ENCODE data around the gene ADGRB3. TPM values are rescaled to one million over a fixed set of nuclear protein-coding genes. Genes with fewer than 3 reads are reported as not detected.

Gene ADGRB3
- total RNA-seq, 1 donor from 2014 or later: 2.7 TPM

GRCh38 chr6:68653074-68653705 lies 18.1 kb downstream of the ADGRB3 start:
- TF ChIP-seq, protein P1, sequence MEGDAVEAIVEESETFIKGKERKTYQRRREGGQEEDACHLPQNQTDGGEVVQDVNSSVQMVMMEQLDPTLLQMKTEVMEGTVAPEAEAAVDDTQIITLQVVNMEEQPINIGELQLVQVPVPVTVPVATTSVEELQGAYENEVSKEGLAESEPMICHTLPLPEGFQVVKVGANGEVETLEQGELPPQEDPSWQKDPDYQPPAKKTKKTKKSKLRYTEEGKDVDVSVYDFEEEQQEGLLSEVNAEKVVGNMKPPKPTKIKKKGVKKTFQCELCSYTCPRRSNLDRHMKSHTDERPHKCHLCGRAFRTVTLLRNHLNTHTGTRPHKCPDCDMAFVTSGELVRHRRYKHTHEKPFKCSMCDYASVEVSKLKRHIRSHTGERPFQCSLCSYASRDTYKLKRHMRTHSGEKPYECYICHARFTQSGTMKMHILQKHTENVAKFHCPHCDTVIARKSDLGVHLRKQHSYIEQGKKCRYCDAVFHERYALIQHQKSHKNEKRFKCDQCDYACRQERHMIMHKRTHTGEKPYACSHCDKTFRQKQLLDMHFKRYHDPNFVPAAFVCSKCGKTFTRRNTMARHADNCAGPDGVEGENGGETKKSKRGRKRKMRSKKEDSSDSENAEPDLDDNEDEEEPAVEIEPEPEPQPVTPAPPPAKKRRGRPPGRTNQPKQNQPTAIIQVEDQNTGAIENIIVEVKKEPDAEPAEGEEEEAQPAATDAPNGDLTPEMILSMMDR (IDR thresholded peaks at IDR 0.05): no peak
- TF ChIP-seq POLR2A (IDR thresholded peaks at IDR 0.05) (no peak), POLR2AphosphoS5 (IDR thresholded peaks at IDR 0.05; ENCODE audit: insufficient read depth in 1 of 2, low read depth in 1 of 2) (no peak)
- no peak for DNase-seq (ENCODE audit: extremely low spot score in 2 of 2)
- Histone ChIP-seq H3K4me3 (no peak overlapping the region), H3K27ac (no peak overlapping the region), H3K9me3 (no peaks in the 10 kb centered on the region), H3K4me1 (no peaks in the 10 kb centered on the region), H3K36me3 (no peaks in the 10 kb centered on the region), H3K27me3 (no peaks in the 10 kb centered on the region)
- intact Hi-C loops (cut with DNase I): no loop called here

DNA sequence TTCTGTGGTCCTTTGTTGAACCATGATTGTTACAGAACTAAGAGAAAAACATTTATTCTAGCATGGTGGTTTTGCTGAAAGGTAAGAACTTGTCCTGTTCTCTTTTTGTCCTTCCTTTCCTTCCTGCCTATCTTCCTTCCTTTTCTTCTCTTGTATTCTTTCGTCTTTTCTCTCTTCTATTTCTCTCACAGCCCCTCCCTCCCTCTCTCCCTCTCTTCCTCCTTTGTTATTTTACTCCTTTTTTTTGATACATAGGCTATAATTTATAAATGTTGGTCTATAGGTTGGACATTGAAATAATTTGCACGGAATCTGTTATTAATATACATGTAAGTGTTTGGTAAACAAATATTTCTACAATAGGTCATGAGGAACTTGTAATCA lies 18.6 kb downstream of the ADGRB3 start:
- intact Hi-C loops (cut with DNase I): no loop called here
- H3K9me3 ChIP-seq: no peaks in the 10 kb centered on the region
- no peaks in the 10 kb centered on the region for H3K27me3 ChIP-seq
- DNase-seq (ENCODE audit: extremely low spot score in 2 of 2): no peak
- H3K4me1 ChIP-seq: no peaks in the 10 kb centered on the region
- H3K27ac ChIP-seq: no peak overlapping the region
- TF ChIP-seq POLR2AphosphoS5 (IDR thresholded peaks at IDR 0.05; ENCODE audit: insufficient read depth in 1 of 2, low read depth in 1 of 2) (no peak), POLR2A (IDR thresholded peaks at IDR 0.05) (no peak)
- TF ChIP-seq, protein P1 (IDR thresholded peaks at IDR 0.05): no peak
- no peak overlapping the region for H3K4me3 ChIP-seq
- no peaks in the 10 kb centered on the region for H3K36me3 ChIP-seq

DNA sequence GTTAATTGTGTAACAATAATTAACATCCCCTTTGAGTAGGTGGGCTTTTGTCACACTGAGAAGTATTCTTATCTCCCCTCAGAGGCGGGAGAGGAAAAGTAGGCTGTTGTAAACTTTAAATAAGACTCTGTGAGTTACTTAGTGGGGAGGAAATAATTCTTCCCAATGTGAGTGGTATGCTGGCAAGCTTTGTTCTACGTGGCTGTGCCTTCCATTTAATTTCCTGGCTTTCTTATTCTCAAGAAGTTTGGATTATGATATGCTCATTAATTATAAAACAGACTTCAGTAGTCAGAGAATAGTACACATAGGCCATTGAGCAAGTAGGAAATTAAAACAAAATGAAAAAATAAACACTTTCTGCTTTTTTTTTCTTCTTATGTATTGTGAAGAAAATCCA lies 19.1 kb downstream of the ADGRB3 start:
- DNase-seq (ENCODE audit: extremely low spot score in 2 of 2): no peak
- TF ChIP-seq POLR2AphosphoS5 (IDR thresholded peaks at IDR 0.05; ENCODE audit: insufficient read depth in 1 of 2, low read depth in 1 of 2): no peak
- TF ChIP-seq POLR2A (IDR thresholded peaks at IDR 0.05): no peak
- TF ChIP-seq, protein P1 (IDR thresholded peaks at IDR 0.05): no peak
- no peak overlapping the region for H3K27ac ChIP-seq
- intact Hi-C loops (cut with DNase I): no loop called here
- no peaks in the 10 kb centered on the region for H3K4me1 ChIP-seq
- no peaks in the 10 kb centered on the region for H3K27me3 ChIP-seq
- no peak overlapping the region for H3K4me3 ChIP-seq
- H3K9me3 ChIP-seq: no peaks in the 10 kb centered on the region
- H3K36me3 ChIP-seq: no peaks in the 10 kb centered on the region

DNA sequence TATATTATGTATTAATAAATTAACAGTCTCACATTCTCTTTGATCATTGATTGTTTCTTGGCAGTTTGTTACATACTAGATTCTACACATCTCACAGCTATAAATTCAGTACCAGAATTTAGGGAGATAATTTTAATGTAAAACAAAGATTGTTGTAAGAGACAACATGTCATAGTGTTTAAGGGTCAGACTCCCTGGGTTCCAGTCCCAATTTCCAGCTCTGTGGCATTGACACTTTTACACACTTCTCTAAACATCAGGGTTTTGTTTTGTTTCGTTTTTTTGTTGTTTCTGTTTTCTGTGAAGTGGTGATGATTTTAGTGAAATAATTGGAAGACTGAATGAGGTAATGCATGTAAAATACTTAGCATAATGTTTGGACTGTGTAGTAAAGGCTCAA lies 19.9 kb downstream of the ADGRB3 start:
- Histone ChIP-seq H3K4me3 (no peak overlapping the region), H3K27ac (no peak overlapping the region), H3K4me1 (no peaks in the 10 kb centered on the region), H3K9me3 (no peaks in the 10 kb centered on the region), H3K36me3 (no peaks in the 10 kb centered on the region), H3K27me3 (no peaks in the 10 kb centered on the region)
- TF ChIP-seq POLR2AphosphoS5 (IDR thresholded peaks at IDR 0.05; ENCODE audit: insufficient read depth in 1 of 2, low read depth in 1 of 2) (no peak), POLR2A (IDR thresholded peaks at IDR 0.05) (no peak)
- TF ChIP-seq, protein P1 (IDR thresholded peaks at IDR 0.05): no peak
- intact Hi-C loops (cut with DNase I): no loop called here
- DNase-seq (ENCODE audit: extremely low spot score in 2 of 2): no peak

- H3K27me3 ChIP-seq: no peaks in the 10 kb centered on the region
- no peak for DNase-seq (ENCODE audit: extremely low spot score in 2 of 2)
- no peak overlapping the region for H3K27ac ChIP-seq
- H3K4me3 ChIP-seq: no peak overlapping the region
- H3K4me1 ChIP-seq: no peaks in the 10 kb centered on the region
- no peaks in the 10 kb centered on the region for H3K9me3 ChIP-seq
- no peaks in the 10 kb centered on the region for H3K36me3 ChIP-seq
- intact Hi-C loops (cut with DNase I): no loop called here
- TF ChIP-seq, protein P1 (IDR thresholded peaks at IDR 0.05): no peak
- TF ChIP-seq POLR2A (IDR thresholded peaks at IDR 0.05): no peak
- TF ChIP-seq POLR2AphosphoS5 (IDR thresholded peaks at IDR 0.05; ENCODE audit: insufficient read depth in 1 of 2, low read depth in 1 of 2): no peak
Measured at GRCh38 chr6:68657374-68658139, 22.5 kb downstream of the ADGRB3 start.
